Activated naive CD4-positive, alpha-beta T cell treated with anti-CD3 and anti-CD28 coated beads, Interleukin-2, amount 50 U/mL, for 72 hours (primary cell): ENCODE results near the gene PLEKHG7. TPM values are rescaled to one million over a fixed set of nuclear protein-coding genes. Genes with fewer than 3 reads are reported as not detected.

Experiments used
- ATAC-seq, 2 donors: fragments of 150-1000 bp; cut with Tn5 transposase; 2 replicates each; pipeline ENCODE4 v1.10.0; 2021; ENCODE audit warnings: mild to moderate bottlenecking in 2 of 2, moderate library complexity in 2 of 2
- DNase-seq, 2 donors: peaks; one replicate each; pipeline ENCODE4 v3.0.0; 2021 to 2022; ENCODE audit warnings: low spot score in 2 of 2
- H3K27ac Mint-ChIP-seq, 2 donors: one replicate each; pipeline ENCODE4 v1.8.0; 2022; ENCODE audit warnings: mild to moderate bottlenecking in 2 of 2, mixed read lengths in 2 of 2
- H3K36me3 Mint-ChIP-seq, 2 donors: one replicate each; pipeline ENCODE4 v1.8.0; 2022; ENCODE audit warnings: mixed read lengths in 2 of 2
- H3K9me3 Mint-ChIP-seq, 2 donors: one replicate each; pipeline ENCODE4 v1.8.0; 2022; ENCODE audit warnings: mixed read lengths in 2 of 2
- total RNA-seq, 2 donors: library from RNA; stranded (reverse); gene quantifications; one replicate each; pipeline ENCODE4 v1.2.3, GENCODE V29; 2022

Gene PLEKHG7
- total RNA-seq, 2 donors from 2014 or later: not detected

GRCh38 chr12:92803903-92804302 is 101.1 kb downstream of the PLEKHG7 start:
- Mint-ChIP-seq H3K27ac (no peak overlapping the region), H3K36me3 (peaks cover 5 to 33% of the 10 kb centered on the region in 2 donors), H3K9me3 (no peaks in the 10 kb centered on the region)
- ATAC-seq: no peak
- no peak for DNase-seq

- Mint-ChIP-seq H3K36me3 (peaks cover 0 to 29% of the 10 kb centered on the region in 2 donors), H3K27ac (no peak overlapping the region), H3K9me3 (no peaks in the 10 kb centered on the region)
- ATAC-seq (no peak), DNase-seq (no peak)
Measured at GRCh38 chr12:92810370-92810769, 107.6 kb downstream of the PLEKHG7 start.

GRCh38 chr12:92814584-92814983 is 111.8 kb downstream of the PLEKHG7 start:
- ATAC-seq: no peak
- DNase-seq: no peak
- peaks cover 0 to 11% of the 10 kb centered on the region in 2 donors for H3K36me3 Mint-ChIP-seq
- no peaks in the 10 kb centered on the region for H3K9me3 Mint-ChIP-seq
- H3K27ac Mint-ChIP-seq: no peak overlapping the region

- H3K36me3 Mint-ChIP-seq: no peaks in the 10 kb centered on the region
- no peak overlapping the region for H3K27ac Mint-ChIP-seq
- ATAC-seq (no peak), DNase-seq (no peak)
- H3K9me3 Mint-ChIP-seq: no peaks in the 10 kb centered on the region
Measured at GRCh38 chr12:92821142-92821541, 118.4 kb downstream of the PLEKHG7 start.

Other genes starting within 250 kb of the PLEKHG7 start
- 10 to 100 TPM; 14.8 to 23.8 TPM for gene EEA1, start 226.3 kb downstream of the PLEKHG7 start, total RNA-seq